HL-60 (cell line): ENCODE measurements around the gene WFDC6.

Experiments used
- CTCF ChIP-seq: IDR thresholded peaks from one replicate; pipeline ENCODE4 v1.5.1; 2011; ENCODE audit warnings: low read length, control low read depth, inconsistent platforms; ENCODE audit not compliant: insufficient read depth
- GABPA ChIP-seq: IDR thresholded peaks from 2 replicates; pipeline ENCODE4 v1.6.1; 2012; ENCODE audit warnings: low read depth
- POLR2AphosphoS5 ChIP-seq: IDR thresholded peaks from 2 replicates; pipeline ENCODE4 v1.6.1; 2012; ENCODE audit warnings: low read depth
- REST ChIP-seq: IDR thresholded peaks from 2 replicates; pipeline ENCODE4 v1.6.1; 2012; ENCODE audit warnings: low read depth; ENCODE audit not compliant: insufficient replicate concordance

- TF ChIP-seq CTCF (no peak), GABPA (no peak), REST (no peak), POLR2AphosphoS5 (no peak)
Measured at GRCh38 chr20:45548410-45548809, 9.1 kb upstream of the WFDC6 start.
